ENCODE measurements around the gene ERVH48-1.

Gene ERVH48-1

DNA sequence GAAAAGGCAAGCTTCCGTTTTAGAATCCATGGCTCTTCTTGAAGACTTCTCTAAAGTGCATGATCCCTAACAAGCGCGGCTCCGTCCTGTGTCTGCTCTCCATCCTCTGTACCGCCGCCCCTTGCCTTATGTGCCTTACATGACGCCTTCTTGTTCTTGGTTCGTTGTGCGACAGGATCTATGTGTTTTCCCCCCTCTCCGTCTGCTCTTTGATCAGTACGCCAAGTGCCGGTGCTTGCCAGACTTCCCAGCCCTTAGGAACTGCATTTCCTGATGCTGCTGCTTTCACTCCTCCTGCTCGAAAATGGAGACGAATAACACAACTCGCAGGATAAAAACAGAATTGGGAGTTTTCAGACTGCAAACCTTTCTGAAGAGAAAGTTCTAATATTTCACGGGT, 19.2 kb downstream of the ERVH48-1 start:
- TF ChIP-seq, protein P1, sequence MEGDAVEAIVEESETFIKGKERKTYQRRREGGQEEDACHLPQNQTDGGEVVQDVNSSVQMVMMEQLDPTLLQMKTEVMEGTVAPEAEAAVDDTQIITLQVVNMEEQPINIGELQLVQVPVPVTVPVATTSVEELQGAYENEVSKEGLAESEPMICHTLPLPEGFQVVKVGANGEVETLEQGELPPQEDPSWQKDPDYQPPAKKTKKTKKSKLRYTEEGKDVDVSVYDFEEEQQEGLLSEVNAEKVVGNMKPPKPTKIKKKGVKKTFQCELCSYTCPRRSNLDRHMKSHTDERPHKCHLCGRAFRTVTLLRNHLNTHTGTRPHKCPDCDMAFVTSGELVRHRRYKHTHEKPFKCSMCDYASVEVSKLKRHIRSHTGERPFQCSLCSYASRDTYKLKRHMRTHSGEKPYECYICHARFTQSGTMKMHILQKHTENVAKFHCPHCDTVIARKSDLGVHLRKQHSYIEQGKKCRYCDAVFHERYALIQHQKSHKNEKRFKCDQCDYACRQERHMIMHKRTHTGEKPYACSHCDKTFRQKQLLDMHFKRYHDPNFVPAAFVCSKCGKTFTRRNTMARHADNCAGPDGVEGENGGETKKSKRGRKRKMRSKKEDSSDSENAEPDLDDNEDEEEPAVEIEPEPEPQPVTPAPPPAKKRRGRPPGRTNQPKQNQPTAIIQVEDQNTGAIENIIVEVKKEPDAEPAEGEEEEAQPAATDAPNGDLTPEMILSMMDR (IDR thresholded peaks at IDR 0.05; ENCODE audit: low read depth, low read length) = no peak
- in situ Hi-C loops (cut with HindIII; ENCODE audit: low sequenced_read_pairs) = no loop called here
- no peak overlapping the region for H3K4me3 ChIP-seq (ENCODE audit: low read depth, low read length)
- DNase-seq (ENCODE audit: low read depth, low spot score) = no peak

DNA sequence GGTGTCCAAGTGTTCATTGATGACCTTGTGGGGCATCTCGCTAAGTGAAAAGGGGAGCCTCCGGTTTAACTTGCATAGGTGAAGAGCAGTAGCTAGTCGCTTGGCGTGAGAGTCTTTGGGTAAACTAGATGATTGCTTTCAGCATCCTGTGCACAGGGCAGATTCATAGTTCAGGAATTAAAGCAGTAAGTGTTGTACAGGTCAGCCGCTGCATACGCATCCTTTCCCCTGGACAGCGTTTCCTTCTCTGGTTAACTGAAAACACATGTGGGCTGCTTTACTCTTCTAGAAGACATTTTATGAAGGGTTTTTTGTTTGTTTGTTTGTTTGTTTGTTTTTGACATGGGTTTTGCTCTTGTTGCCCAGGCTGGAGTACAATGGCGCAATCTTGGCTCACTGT, 20.2 kb downstream of the ERVH48-1 start:
- no peak overlapping the region for H3K4me3 ChIP-seq (ENCODE audit: low read depth, low read length)
- no peak for DNase-seq (ENCODE audit: low read depth, low spot score)
- TF ChIP-seq, protein P1 (IDR thresholded peaks at IDR 0.05; ENCODE audit: low read depth, low read length) = no peak
- in situ Hi-C loops (cut with HindIII; ENCODE audit: low sequenced_read_pairs) = no loop called here

DNA sequence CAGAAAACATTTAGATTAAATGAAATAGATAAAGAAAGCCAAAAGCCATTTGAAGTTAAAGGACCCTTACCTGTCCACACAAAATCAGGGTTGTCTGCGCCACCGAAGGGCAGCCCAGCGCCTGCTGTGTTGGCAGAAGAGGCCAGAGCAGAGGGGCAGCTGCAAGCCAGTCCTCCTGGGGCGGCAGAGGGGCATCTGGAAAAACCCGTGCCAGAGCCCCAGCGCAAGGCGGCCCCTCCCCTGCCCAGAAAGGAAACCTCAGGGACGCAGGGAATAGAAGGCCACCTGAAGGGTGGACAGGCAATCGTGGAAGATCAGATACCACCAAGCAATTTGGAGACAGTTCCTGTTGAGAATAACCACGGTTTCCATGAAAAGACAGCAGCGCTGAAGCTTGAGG, 21.6 kb downstream of the ERVH48-1 start:
- no peak overlapping the region for H3K4me3 ChIP-seq (ENCODE audit: low read depth, low read length)
- no peak for DNase-seq (ENCODE audit: low read depth, low spot score)
- in situ Hi-C loops (cut with HindIII; ENCODE audit: low sequenced_read_pairs) = no loop called here
- TF ChIP-seq, protein P1 (IDR thresholded peaks at IDR 0.05; ENCODE audit: low read depth, low read length) = no peak

DNA sequence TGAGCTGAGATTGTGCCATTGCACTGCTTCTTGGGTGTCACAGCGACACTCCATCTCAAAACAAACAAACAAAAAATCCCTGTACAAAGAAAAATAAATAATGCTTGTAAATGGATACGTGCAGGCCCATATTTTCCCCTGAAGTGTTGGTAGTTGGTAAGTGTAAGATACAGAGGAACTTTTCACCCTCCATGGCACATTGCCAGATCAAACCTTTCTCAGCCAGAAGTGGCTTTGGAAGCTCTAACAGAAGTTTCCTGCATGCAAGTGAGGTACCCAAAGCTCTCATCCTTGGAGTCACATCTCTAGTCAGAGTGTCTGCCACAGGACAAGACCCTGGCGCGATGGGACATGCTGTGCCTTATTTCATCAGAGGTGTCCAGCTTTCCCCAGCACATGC, 25.0 kb downstream of the ERVH48-1 start:
- H3K4me3 ChIP-seq (ENCODE audit: low read depth, low read length) = no peak overlapping the region
- in situ Hi-C loops (cut with HindIII; ENCODE audit: low sequenced_read_pairs) = no loop called here
- no peak for DNase-seq (ENCODE audit: low read depth, low spot score)
- TF ChIP-seq, protein P1 (IDR thresholded peaks at IDR 0.05; ENCODE audit: low read depth, low read length) = no peak

DNA sequence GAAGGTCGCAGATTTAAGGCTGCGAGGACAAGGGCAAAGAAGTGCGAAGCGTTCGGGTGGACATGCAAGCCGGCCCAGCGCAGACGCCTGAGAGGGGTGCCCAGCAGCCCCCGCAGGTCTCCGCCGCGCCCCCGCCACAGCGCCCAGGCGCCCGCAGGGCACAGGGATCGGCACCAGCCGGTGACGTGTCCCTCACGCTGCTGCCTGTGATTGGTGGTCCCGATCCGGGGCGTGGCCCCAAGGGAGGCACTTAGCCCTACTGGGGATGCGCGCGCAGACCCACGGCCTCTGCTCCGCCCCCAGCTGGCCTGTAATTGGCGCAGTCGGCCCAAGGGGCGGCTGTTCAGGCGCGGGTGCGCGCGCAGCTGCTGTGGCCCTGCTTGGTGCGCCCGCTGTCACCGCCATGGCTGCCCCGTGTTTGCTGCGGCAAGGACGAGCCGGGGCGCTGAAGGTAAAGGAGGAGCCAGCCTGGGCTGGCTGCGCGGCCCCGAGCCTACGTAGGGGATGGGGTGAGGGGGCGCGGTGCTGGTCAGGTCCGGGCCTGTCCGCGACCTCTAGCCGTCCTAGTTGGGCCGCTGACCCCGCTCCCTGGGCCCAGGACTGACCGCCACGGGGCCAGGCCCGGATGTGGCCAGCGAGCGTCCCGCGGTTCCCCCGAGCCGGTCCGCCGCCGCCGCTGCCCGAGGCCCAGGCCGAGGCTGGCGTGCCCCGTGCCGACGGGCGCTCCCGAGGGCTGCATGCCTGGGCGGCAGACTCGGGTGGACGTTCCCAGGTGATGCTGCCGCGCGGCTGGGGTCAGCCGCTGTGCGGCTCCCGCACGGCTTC, 32.3 kb downstream of the ERVH48-1 start, which contains the start of gene NDUFV3:
TSS of gene NDUFV3 (plus strand) at position 379 of the 825 bp plus-strand sequence. CDS start at position 404, 25 bp downstream.
- in situ Hi-C loops (cut with HindIII; ENCODE audit: low sequenced_read_pairs) = no loop called here
- peak; percentile 97 for DNase-seq (ENCODE audit: low read depth, low spot score)
- TF ChIP-seq, protein P1 (IDR thresholded peaks at IDR 0.05; ENCODE audit: low read depth, low read length) = no peak
- peak within 1 kb of the TSS; percentile 69 for H3K4me3 ChIP-seq (ENCODE audit: low read depth, low read length)

DNA sequence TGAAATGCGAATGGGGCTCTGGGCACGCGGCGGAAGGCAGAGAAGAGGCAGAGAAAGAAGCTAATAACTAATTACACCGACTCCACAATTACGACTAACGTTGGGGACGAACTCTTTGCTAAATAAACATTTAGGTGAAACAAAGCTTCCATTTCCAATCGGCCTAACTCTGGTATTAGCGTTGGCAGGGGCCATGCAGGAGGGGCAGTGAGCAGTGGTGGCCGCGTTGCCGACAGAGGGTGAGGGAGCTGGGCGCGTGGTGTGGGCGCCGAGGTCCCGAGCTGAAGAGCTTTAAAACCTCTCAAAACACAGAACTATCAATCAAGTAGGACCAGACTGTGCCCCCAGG, 32.9 kb downstream of the ERVH48-1 start:
- no peak for DNase-seq (ENCODE audit: low read depth, low spot score)
- peak overlapping the region; percentile 69 for H3K4me3 ChIP-seq (ENCODE audit: low read depth, low read length)
- in situ Hi-C loops (cut with HindIII; ENCODE audit: low sequenced_read_pairs) = no loop called here
- TF ChIP-seq, protein P1 (IDR thresholded peaks at IDR 0.05; ENCODE audit: low read depth, low read length) = no peak
